Measurements from ENCODE around the gene KLHL22. TPM values are rescaled to one million over a fixed set of nuclear protein-coding genes. Genes with fewer than 3 reads are reported as not detected.

The KLHL22 gene
- total RNA-seq, 2 donors from 2014 or later: 15.9 to 21.0 TPM

DNA sequence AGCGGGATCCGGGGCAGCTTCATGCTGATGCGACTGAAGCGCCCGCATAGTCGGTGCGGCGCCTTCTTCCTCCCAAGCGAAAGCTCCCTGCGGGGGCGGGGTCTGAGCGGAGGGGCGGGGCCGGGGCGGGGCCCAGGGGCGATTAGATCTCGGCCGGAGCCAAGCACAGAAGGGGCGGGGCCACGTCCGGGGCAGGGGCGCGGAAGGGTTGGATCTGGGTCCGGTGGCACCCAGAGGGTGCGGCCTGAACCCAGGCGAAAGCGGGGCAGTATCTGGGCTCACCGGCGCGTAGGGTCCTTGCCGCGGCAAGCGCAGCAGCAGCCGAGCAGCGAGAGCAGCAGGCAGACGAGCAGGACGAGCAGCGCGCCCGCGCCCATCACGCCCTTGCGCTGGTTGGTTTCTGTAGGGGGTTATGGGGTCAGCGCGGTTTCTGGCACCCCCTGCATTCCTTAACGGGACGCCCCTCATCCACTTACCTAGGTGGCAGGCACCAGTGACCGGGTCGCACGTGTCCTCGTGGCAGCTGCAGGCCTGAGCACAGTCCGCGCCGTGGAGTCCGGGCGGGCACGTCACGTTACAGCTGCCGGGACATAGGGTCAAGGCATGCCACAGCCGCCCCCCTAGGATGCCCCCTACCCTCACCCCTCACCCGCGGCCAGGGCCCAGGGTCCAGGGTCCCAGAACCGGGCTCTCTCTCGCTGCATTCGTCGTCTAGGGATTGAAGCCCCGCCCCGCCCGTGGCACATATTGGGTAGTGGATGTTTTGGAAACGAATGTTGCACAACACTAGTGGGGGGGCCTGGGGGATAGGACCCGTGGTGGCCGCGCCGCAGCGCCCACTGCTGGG is 66.1 kb downstream of the KLHL22 start:
- Mint-ChIP-seq H3K36me3 (no peaks in the 10 kb centered on the region), H3K9me3 (no peaks in the 10 kb centered on the region), H3K4me1 (ENCODE audit: low read depth in 2 of 2) (peaks cover 5 to 7% of the 10 kb centered on the region in 2 donors), H3K27me3 (peaks cover 21 to 22% of the 10 kb centered on the region in 2 donors), H3K4me3 (peak overlapping the region; percentile 90), H3K27ac (no peak overlapping the region)
- DNase-seq (ENCODE audit: low spot score): peak; percentile 84
- peak; percentile 83 to 91 for ATAC-seq

- no peak overlapping the region for H3K27ac Mint-ChIP-seq
- H3K27me3 Mint-ChIP-seq: peaks cover 15% of the 10 kb centered on the region in 2 donors
Measured at GRCh38 chr22:20428496-20429253, 66.9 kb downstream of the KLHL22 start.

GRCh38 chr22:20427945-20428417 is 67.6 kb downstream of the KLHL22 start:
- Mint-ChIP-seq H3K36me3 (no peaks in the 10 kb centered on the region), H3K27me3 (peaks cover 12 to 16% of the 10 kb centered on the region in 2 donors), H3K4me3 (no peak overlapping the region), H3K27ac (no peak overlapping the region), H3K9me3 (no peaks in the 10 kb centered on the region), H3K4me1 (ENCODE audit: low read depth in 2 of 2) (peaks cover 5 to 7% of the 10 kb centered on the region in 2 donors)
- no peak for ATAC-seq
- DNase-seq (ENCODE audit: low spot score): no peak

More at GRCh38 chr22:20428496-20429253, 66.9 kb downstream of the KLHL22 start:
- DNase-seq (ENCODE audit: low spot score): no peak
- Mint-ChIP-seq H3K36me3 (no peaks in the 10 kb centered on the region), H3K9me3 (no peaks in the 10 kb centered on the region), H3K4me1 (ENCODE audit: low read depth in 2 of 2) (peaks cover 5 to 7% of the 10 kb centered on the region in 2 donors), H3K4me3 (peak overlapping the region; percentile 90)
- no peak for ATAC-seq

GRCh38 chr22:20427104-20427944 is 68.3 kb downstream of the KLHL22 start:
- H3K4me3 Mint-ChIP-seq: no peak overlapping the region
- peaks cover 5 to 7% of the 10 kb centered on the region in 2 donors for H3K4me1 Mint-ChIP-seq (ENCODE audit: low read depth in 2 of 2)
- ATAC-seq (no peak), DNase-seq (ENCODE audit: low spot score) (no peak)
- H3K27ac Mint-ChIP-seq: no peak overlapping the region
- H3K36me3 Mint-ChIP-seq: no peaks in the 10 kb centered on the region
- no peaks in the 10 kb centered on the region for H3K9me3 Mint-ChIP-seq
- peaks cover 7 to 14% of the 10 kb centered on the region in 2 donors for H3K27me3 Mint-ChIP-seq

DNA sequence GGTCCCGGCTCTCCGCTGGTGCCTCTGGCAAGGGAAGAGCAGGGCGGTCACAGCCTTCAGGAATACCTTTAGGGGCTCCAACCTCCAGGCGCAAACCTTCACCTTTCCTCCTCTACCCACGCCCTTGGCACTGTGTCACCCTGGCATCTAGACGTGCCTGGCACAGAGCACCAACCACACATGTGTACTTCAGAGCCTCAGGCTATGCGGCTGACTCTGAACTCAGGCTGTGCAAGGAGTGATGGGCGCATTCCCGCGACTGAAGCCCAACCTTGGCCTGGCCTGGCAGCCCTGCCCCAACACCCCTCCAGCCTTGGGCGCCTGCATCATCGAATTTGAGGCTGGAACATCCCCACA is 69.4 kb downstream of the KLHL22 start:
- DNase-seq (ENCODE audit: low spot score): no peak
- H3K9me3 Mint-ChIP-seq: no peaks in the 10 kb centered on the region
- H3K36me3 Mint-ChIP-seq: no peaks in the 10 kb centered on the region
- H3K4me1 Mint-ChIP-seq (ENCODE audit: low read depth in 2 of 2): peaks cover 5 to 7% of the 10 kb centered on the region in 2 donors
- no peak overlapping the region for H3K27ac Mint-ChIP-seq
- ATAC-seq: no peak
- H3K4me3 Mint-ChIP-seq: no peak overlapping the region
- H3K27me3 Mint-ChIP-seq: peaks cover 7 to 10% of the 10 kb centered on the region in 2 donors

DNA sequence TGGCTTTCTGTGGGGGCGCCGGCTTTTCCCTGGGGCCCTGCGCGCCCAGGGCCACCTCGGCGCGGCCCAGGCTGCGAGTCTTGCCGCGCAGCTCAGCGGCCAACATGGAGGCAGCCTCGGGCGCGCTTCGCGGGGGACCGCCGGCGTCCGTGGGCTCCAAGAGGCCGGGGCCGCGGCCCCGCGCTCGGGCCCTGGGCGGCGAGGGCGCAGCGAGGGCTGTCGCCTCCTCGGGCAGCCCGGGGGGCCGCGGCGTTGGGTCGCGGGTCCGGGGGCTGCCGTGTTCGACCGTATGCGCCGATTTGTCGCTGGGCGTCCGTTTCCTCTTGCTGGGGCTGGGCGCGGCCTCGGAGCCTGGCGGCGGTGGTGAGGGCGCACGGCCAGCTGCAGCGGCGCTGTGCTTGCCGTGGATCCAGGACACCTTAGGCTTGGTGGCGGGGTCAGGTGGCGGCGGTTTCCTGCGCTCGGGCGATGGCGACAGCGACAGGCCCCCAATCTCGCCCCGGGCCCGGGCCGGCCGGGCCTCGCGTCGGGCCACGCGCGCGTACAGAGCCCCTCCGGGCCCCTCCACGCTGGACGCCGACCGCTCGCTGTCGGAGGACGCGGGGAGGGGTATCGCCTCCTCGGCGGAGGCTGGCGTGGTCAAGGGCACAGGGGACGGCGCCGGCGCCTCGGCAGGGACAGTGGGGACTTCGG is 69.9 kb downstream of the KLHL22 start:
- H3K27ac Mint-ChIP-seq: no peak overlapping the region
- H3K9me3 Mint-ChIP-seq: no peaks in the 10 kb centered on the region
- no peak overlapping the region for H3K4me3 Mint-ChIP-seq
- peaks cover 4 to 5% of the 10 kb centered on the region in 2 donors for H3K4me1 Mint-ChIP-seq (ENCODE audit: low read depth in 2 of 2)
- no peak for ATAC-seq
- H3K27me3 Mint-ChIP-seq: peaks cover 7 to 10% of the 10 kb centered on the region in 2 donors
- no peaks in the 10 kb centered on the region for H3K36me3 Mint-ChIP-seq
- no peak for DNase-seq (ENCODE audit: low spot score)

GRCh38 chr22:20424932-20425565 is 70.5 kb downstream of the KLHL22 start:
- no peak overlapping the region for H3K27ac Mint-ChIP-seq
- DNase-seq (ENCODE audit: low spot score) (no peak), ATAC-seq (peak in 1 of 2 donors; percentile 25)
- H3K4me3 Mint-ChIP-seq: no peak overlapping the region
- no peaks in the 10 kb centered on the region for H3K9me3 Mint-ChIP-seq
- H3K27me3 Mint-ChIP-seq: peaks cover 7 to 10% of the 10 kb centered on the region in 2 donors
- peaks cover 4 to 5% of the 10 kb centered on the region in 2 donors for H3K4me1 Mint-ChIP-seq (ENCODE audit: low read depth in 2 of 2)
- no peaks in the 10 kb centered on the region for H3K36me3 Mint-ChIP-seq

- H3K9me3 Mint-ChIP-seq: no peaks in the 10 kb centered on the region
- DNase-seq (ENCODE audit: low spot score) (no peak), ATAC-seq (no peak)
- no peaks in the 10 kb centered on the region for H3K36me3 Mint-ChIP-seq
- H3K4me3 Mint-ChIP-seq: no peak overlapping the region
- peaks cover 4 to 5% of the 10 kb centered on the region in 2 donors for H3K4me1 Mint-ChIP-seq (ENCODE audit: low read depth in 2 of 2)
- peaks cover 7 to 10% of the 10 kb centered on the region in 2 donors for H3K27me3 Mint-ChIP-seq
- no peak overlapping the region for H3K27ac Mint-ChIP-seq
Measured at GRCh38 chr22:20424568-20424931, 71.0 kb downstream of the KLHL22 start.

DNA sequence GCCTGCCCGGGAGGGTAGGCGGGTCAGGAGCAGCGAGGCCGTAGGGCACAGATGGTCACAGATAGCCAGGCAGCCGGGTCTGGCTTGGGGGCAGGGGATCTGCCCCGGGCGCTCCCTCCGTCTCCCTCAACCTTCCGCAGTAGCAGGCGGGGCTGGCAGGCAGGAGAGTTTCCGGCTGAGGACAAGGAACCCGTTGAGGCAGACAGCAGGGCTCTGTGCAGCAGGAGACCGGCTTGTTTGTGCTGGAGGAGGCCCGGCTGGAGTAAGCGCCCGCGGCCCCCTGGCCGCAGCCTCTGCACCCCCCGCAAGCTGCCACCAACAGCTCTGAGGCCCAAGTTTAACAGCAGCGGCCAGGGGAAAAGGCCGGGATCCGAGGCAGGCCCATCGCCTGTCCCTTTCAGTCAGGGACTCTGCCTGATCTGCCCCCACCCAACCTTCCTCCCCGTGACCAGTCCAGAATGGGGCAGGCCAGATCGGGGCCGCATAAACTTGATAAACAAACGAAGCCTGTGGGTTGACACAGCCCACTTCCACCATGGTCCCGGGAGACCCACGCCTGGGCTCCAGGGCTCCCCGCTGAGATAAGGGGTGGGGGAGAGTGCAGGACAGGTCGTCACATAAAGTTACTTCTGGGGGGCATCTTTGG is 71.6 kb downstream of the KLHL22 start:
- H3K27ac Mint-ChIP-seq: no peak overlapping the region

GRCh38 chr22:20423008-20423905 is 72.3 kb downstream of the KLHL22 start:
- H3K27me3 Mint-ChIP-seq: peaks cover 5 to 7% of the 10 kb centered on the region in 2 donors
- H3K27ac Mint-ChIP-seq: no peak overlapping the region
- H3K9me3 Mint-ChIP-seq: no peaks in the 10 kb centered on the region

More for the DNA sequence above, 71.6 kb downstream of the KLHL22 start:
- Mint-ChIP-seq H3K4me3 (no peak overlapping the region), H3K36me3 (no peaks in the 10 kb centered on the region), H3K9me3 (no peaks in the 10 kb centered on the region), H3K4me1 (ENCODE audit: low read depth in 2 of 2) (peaks cover 3% of the 10 kb centered on the region in 2 donors), H3K27me3 (peaks cover 7 to 9% of the 10 kb centered on the region in 2 donors)
- ATAC-seq: peak in 1 of 2 donors; percentile 13
- DNase-seq (ENCODE audit: low spot score): no peak

DNA sequence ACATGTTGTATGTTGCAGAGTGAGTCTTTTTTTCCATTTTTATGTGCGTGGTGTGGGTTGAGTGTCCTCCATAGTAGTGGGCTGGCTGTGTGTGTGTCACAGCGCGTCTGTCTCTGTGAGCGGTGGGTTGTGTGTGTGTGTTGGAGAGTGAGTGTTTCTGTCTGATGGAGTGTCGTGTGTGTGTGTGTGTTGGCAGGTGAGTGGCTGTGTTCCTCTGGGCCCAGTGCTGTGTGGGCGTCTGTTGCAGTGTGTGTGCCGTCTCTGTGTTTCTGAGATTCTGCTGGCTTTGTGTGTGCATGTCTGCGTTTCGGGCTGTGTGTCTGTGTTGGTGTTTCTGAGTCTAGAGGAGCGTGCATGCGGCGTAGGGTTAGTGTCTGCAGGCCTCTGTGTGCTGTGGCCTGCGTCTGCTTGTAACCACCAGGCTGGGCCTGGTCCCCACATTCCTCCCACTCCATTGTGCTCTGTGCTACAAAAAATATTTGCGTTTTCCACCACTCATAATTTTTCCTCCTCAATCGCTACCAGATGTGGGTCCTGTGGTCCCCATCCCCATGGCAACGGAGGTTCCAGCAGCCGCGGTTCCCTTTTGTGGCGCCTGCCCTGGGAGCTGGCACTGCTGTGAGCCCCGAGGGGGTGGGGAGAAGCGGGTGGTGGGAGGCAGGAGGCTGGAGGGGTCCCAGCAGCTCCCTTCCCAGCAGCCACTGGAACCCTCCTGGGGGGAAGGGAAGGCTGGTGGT is 73.2 kb downstream of the KLHL22 start:
- H3K4me3 Mint-ChIP-seq: no peak overlapping the region
- H3K36me3 Mint-ChIP-seq: no peaks in the 10 kb centered on the region
- H3K4me1 Mint-ChIP-seq (ENCODE audit: low read depth in 2 of 2): no peaks in the 10 kb centered on the region
- H3K27ac Mint-ChIP-seq: no peak overlapping the region
- no peak for ATAC-seq
- H3K27me3 Mint-ChIP-seq: peaks cover 0 to 7% of the 10 kb centered on the region in 2 donors
- no peaks in the 10 kb centered on the region for H3K9me3 Mint-ChIP-seq
- DNase-seq (ENCODE audit: low spot score): no peak

More at GRCh38 chr22:20423008-20423905, 72.3 kb downstream of the KLHL22 start:
- Mint-ChIP-seq H3K36me3 (no peaks in the 10 kb centered on the region), H3K4me1 (ENCODE audit: low read depth in 2 of 2) (no peaks in the 10 kb centered on the region), H3K4me3 (no peak overlapping the region)
- ATAC-seq (no peak), DNase-seq (ENCODE audit: low spot score) (no peak)
